ENCODE results near the gene C1QC.

Gene C1QC

GRCh38 chr1:22636353-22636752, 7.1 kb upstream of the C1QC start, which contains the start of gene C1QA:
C1QA (plus strand) TSS chr1:22636628; CDS start chr1:22637617, 989 bp downstream.
- no peak within 1 kb of the TSS for H3K27ac ChIP-seq (ENCODE audit: low read depth, low read length)
- H2AFZ ChIP-seq (ENCODE audit: low read length, unreplicated experiment): no peak within 1 kb of the TSS
- H3K4me3 ChIP-seq (ENCODE audit: low read depth, low read length): no peak within 1 kb of the TSS
- H3K4me1 ChIP-seq (ENCODE audit: control insufficient read depth, insufficient read depth, low read length, unreplicated experiment): no peaks in the 10 kb centered on the region
- no peaks in the 10 kb centered on the region for H3K79me2 ChIP-seq (ENCODE audit: control insufficient read depth, insufficient read depth, low read length, unreplicated experiment)
- no peaks in the 10 kb centered on the region for H3K36me3 ChIP-seq (ENCODE audit: insufficient read depth, low read length)
- peaks cover 46% of the 10 kb centered on the region for H3K27me3 ChIP-seq (ENCODE audit: insufficient read depth, low read length)

DNA sequence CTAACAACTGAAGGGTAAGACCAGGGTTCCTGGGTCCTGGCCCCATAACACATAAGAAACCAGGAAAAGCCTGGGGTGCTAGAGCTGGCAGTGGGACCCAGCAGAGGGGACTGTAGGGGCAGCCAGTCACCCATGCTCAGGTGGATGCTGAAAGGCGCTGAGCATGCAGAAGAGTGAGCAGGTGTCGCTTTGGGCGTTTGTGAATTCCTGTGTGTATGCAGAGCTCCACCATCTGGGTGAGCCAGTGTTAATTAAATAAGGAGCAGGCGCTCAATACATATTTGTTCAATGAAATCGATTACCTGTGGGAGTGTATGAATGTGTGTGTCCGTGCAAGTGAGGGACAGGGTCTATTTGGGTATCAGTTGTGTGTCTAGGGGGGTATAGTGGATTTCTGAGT, 6.5 kb upstream of the C1QC start:
- H3K4me3 ChIP-seq (ENCODE audit: low read depth, low read length): no peak overlapping the region
- no peak overlapping the region for H2AFZ ChIP-seq (ENCODE audit: low read length, unreplicated experiment)
- no peak overlapping the region for H3K27ac ChIP-seq (ENCODE audit: low read depth, low read length)
- no peaks in the 10 kb centered on the region for H3K36me3 ChIP-seq (ENCODE audit: insufficient read depth, low read length)
- no peaks in the 10 kb centered on the region for H3K79me2 ChIP-seq (ENCODE audit: control insufficient read depth, insufficient read depth, low read length, unreplicated experiment)
- H3K4me1 ChIP-seq (ENCODE audit: control insufficient read depth, insufficient read depth, low read length, unreplicated experiment): no peaks in the 10 kb centered on the region
- peaks cover 40% of the 10 kb centered on the region for H3K27me3 ChIP-seq (ENCODE audit: insufficient read depth, low read length)

DNA sequence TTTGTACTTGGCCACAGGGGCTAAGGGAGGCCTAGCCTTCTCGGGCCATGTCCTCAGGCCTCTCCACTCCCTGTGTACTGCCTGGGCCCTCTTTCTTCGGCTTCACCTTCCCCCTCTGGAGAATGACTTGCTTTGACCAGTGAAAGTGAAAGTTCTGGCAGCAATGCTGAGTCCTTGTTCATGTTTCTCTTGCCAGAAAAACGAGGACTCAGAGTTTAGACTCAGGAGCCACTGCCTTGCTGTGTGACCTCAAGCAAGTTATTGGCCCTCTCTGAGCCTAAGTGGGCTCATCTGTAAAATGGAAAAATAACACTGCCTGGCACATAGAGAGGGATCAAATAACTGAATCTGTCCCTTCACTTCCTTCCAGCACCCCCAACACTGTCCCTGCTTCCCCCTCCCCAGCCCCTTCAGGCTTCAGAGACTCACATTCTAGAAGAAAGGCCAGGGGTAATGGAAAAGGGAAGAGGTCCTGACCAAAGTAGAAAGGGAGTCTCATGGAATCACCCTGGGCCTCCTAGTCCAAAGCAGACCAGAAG, 5.5 kb upstream of the C1QC start:
- no peak overlapping the region for H3K4me3 ChIP-seq (ENCODE audit: low read depth, low read length)
- no peak overlapping the region for H2AFZ ChIP-seq (ENCODE audit: low read length, unreplicated experiment)
- no peaks in the 10 kb centered on the region for H3K4me1 ChIP-seq (ENCODE audit: control insufficient read depth, insufficient read depth, low read length, unreplicated experiment)
- peaks cover 33% of the 10 kb centered on the region for H3K27me3 ChIP-seq (ENCODE audit: insufficient read depth, low read length)
- H3K36me3 ChIP-seq (ENCODE audit: insufficient read depth, low read length): no peaks in the 10 kb centered on the region
- H3K27ac ChIP-seq (ENCODE audit: low read depth, low read length): no peak overlapping the region
- no peaks in the 10 kb centered on the region for H3K79me2 ChIP-seq (ENCODE audit: control insufficient read depth, insufficient read depth, low read length, unreplicated experiment)

DNA sequence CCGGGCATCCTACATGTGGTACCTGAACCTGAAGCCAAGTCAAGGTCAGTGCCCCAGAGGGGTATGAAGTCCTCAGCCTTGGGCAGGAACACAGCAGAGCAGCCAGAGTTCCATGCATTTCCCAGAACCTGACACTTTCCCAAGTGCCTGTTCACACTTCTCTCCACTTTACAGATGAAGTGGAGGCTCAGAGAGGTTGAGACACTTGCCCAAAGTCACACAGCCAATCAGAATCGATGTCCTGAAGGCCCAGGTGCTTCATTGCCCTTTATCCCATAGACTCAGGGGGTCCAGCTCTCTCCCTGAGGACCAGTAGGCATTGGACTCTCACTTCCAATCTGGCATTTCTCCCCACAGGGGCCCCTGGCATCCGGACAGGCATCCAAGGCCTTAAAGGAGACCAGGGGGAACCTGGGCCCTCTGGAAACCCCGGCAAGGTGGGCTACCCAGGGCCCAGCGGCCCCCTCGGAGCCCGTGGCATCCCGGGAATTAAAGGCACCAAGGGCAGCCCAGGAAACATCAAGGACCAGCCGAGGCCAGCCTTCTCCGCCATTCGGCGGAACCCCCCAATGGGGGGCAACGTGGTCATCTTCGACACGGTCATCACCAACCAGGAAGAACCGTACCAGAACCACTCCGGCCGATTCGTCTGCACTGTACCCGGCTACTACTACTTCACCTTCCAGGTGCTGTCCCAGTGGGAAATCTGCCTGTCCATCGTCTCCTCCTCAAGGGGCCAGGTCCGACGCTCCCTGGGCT, 4.8 kb upstream of the C1QC start:
- Histone ChIP-seq H3K27me3 (ENCODE audit: insufficient read depth, low read length) (peaks cover 27% of the 10 kb centered on the region), H3K27ac (ENCODE audit: low read depth, low read length) (no peak overlapping the region), H3K4me1 (ENCODE audit: control insufficient read depth, insufficient read depth, low read length, unreplicated experiment) (no peaks in the 10 kb centered on the region), H3K79me2 (ENCODE audit: control insufficient read depth, insufficient read depth, low read length, unreplicated experiment) (no peaks in the 10 kb centered on the region), H2AFZ (ENCODE audit: low read length, unreplicated experiment) (no peak overlapping the region), H3K36me3 (ENCODE audit: insufficient read depth, low read length) (no peaks in the 10 kb centered on the region), H3K4me3 (ENCODE audit: low read depth, low read length) (no peak overlapping the region)

- Histone ChIP-seq H3K79me2 (ENCODE audit: control insufficient read depth, insufficient read depth, low read length, unreplicated experiment) (no peaks in the 10 kb centered on the region), H3K36me3 (ENCODE audit: insufficient read depth, low read length) (no peaks in the 10 kb centered on the region), H3K4me1 (ENCODE audit: control insufficient read depth, insufficient read depth, low read length, unreplicated experiment) (no peaks in the 10 kb centered on the region), H3K27me3 (ENCODE audit: insufficient read depth, low read length) (peaks cover 20% of the 10 kb centered on the region), H2AFZ (ENCODE audit: low read length, unreplicated experiment) (no peak overlapping the region), H3K4me3 (ENCODE audit: low read depth, low read length) (no peak overlapping the region), H3K27ac (ENCODE audit: low read depth, low read length) (no peak overlapping the region)
These were observed 4.1 kb upstream of the C1QC start for GRCh38 chr1:22639286-22639685.

GRCh38 chr1:22641247-22641646, 2.2 kb upstream of the C1QC start:
- H3K27ac ChIP-seq (ENCODE audit: low read depth, low read length): no peak overlapping the region
- no peak overlapping the region for H2AFZ ChIP-seq (ENCODE audit: low read length, unreplicated experiment)
- H3K79me2 ChIP-seq (ENCODE audit: control insufficient read depth, insufficient read depth, low read length, unreplicated experiment): no peaks in the 10 kb centered on the region
- peaks cover 4% of the 10 kb centered on the region for H3K4me1 ChIP-seq (ENCODE audit: control insufficient read depth, insufficient read depth, low read length, unreplicated experiment)
- H3K4me3 ChIP-seq (ENCODE audit: low read depth, low read length): no peak overlapping the region
- peaks cover 6% of the 10 kb centered on the region for H3K27me3 ChIP-seq (ENCODE audit: insufficient read depth, low read length)
- H3K36me3 ChIP-seq (ENCODE audit: insufficient read depth, low read length): no peaks in the 10 kb centered on the region

DNA sequence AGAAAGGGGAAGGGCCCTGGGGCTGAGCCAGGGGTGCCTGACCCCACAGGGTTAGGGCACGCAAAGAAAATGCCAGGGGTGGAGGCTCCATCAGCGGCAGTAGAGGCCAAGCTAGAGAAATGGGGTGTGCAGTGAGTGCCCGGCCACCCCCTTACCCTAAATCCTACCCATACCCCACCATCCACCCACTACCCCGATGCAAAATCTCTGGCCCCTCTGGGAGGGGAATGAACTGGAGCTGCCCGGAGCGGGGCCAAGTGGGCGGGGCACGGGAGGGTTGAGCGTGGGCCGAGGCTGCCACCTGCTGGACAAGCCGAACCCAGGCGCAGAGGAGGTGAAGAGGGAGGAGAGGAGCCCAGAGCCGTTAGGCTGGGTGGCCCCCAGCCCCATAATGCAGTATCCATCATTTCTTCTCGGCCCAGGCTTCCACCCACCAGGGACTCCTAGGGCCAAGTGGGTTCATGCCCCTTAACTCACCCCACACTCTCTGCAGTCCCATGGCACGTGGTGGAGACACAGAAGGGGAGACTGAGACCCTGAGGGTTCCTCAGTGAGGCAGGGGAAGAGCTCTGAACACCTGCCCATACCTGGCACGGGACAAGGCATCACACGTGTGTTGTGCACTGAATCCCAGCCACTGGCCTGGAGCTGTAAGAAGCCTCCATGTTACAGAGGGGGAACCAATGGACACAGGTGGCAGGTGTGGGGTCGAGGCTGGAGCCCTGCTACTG, 1.4 kb upstream of the C1QC start:
- no peak overlapping the region for H3K4me3 ChIP-seq (ENCODE audit: low read depth, low read length)
- H3K4me1 ChIP-seq (ENCODE audit: control insufficient read depth, insufficient read depth, low read length, unreplicated experiment): peaks cover 10% of the 10 kb centered on the region
- H3K36me3 ChIP-seq (ENCODE audit: insufficient read depth, low read length): no peaks in the 10 kb centered on the region
- no peaks in the 10 kb centered on the region for H3K79me2 ChIP-seq (ENCODE audit: control insufficient read depth, insufficient read depth, low read length, unreplicated experiment)
- no peak overlapping the region for H3K27ac ChIP-seq (ENCODE audit: low read depth, low read length)
- no peak overlapping the region for H2AFZ ChIP-seq (ENCODE audit: low read length, unreplicated experiment)
- H3K27me3 ChIP-seq (ENCODE audit: insufficient read depth, low read length): peaks cover 3% of the 10 kb centered on the region

- peaks cover 10% of the 10 kb centered on the region for H3K4me1 ChIP-seq (ENCODE audit: control insufficient read depth, insufficient read depth, low read length, unreplicated experiment)
- no peaks in the 10 kb centered on the region for H3K36me3 ChIP-seq (ENCODE audit: insufficient read depth, low read length)
- H3K4me3 ChIP-seq (ENCODE audit: low read depth, low read length): no peak overlapping the region
- H3K27ac ChIP-seq (ENCODE audit: low read depth, low read length): no peak overlapping the region
- H3K79me2 ChIP-seq (ENCODE audit: control insufficient read depth, insufficient read depth, low read length, unreplicated experiment): no peaks in the 10 kb centered on the region
- H3K27me3 ChIP-seq (ENCODE audit: insufficient read depth, low read length): no peaks in the 10 kb centered on the region
- no peak overlapping the region for H2AFZ ChIP-seq (ENCODE audit: low read length, unreplicated experiment)
These were observed 495 bp downstream of the C1QC start for GRCh38 chr1:22643928-22644327.

DNA sequence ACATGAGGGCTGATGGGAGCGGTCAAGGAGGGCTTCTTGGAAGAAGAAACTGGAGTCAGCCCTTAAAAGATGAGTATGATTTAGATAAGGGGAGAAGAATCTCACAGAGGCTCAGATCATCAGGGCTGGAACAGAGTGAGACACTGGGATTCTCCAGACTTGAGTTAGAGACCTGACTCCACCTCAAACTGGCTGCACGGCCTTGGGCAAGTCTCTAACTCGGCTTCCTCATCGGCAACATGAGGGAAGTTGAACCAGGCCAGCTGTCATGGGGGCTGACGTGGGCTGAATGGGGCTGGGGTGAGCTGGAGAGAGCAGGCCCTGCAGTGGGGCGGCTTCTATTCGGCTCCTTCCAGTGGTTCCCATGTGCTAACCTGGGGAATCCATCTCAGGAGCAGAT, 2.5 kb downstream of the C1QC start:
- Histone ChIP-seq H3K27ac (ENCODE audit: low read depth, low read length) (no peak overlapping the region), H3K79me2 (ENCODE audit: control insufficient read depth, insufficient read depth, low read length, unreplicated experiment) (no peaks in the 10 kb centered on the region), H3K4me1 (ENCODE audit: control insufficient read depth, insufficient read depth, low read length, unreplicated experiment) (peaks cover 10% of the 10 kb centered on the region), H3K36me3 (ENCODE audit: insufficient read depth, low read length) (no peaks in the 10 kb centered on the region), H3K27me3 (ENCODE audit: insufficient read depth, low read length) (no peaks in the 10 kb centered on the region), H3K4me3 (ENCODE audit: low read depth, low read length) (no peak overlapping the region), H2AFZ (ENCODE audit: low read length, unreplicated experiment) (no peak overlapping the region)

- Histone ChIP-seq H3K27me3 (ENCODE audit: insufficient read depth, low read length) (no peaks in the 10 kb centered on the region), H3K4me1 (ENCODE audit: control insufficient read depth, insufficient read depth, low read length, unreplicated experiment) (peaks cover 10% of the 10 kb centered on the region), H2AFZ (ENCODE audit: low read length, unreplicated experiment) (no peak overlapping the region), H3K27ac (ENCODE audit: low read depth, low read length) (no peak overlapping the region), H3K4me3 (ENCODE audit: low read depth, low read length) (no peak overlapping the region), H3K36me3 (ENCODE audit: insufficient read depth, low read length) (no peaks in the 10 kb centered on the region), H3K79me2 (ENCODE audit: control insufficient read depth, insufficient read depth, low read length, unreplicated experiment) (no peaks in the 10 kb centered on the region)
These were observed 3.0 kb downstream of the C1QC start for GRCh38 chr1:22646384-22646783.
